PC-9 (cell line): ENCODE results near the gene EPB42.

ENCODE experiments used
- EZH2 ChIP-seq: fragments of 200-600 bp; sonication (generic); IDR thresholded peaks from 2 replicates; pipeline ENCODE4 v1.8.0; 2017; ENCODE audit warnings: antibody characterized with exemption, low read depth
- TF ChIP-seq, protein P1 (sequence below): fragments of 200-600 bp; sonication (generic); conservative IDR thresholded peaks from 2 replicates; pipeline ENCODE4 v1.6.1; 2017; ENCODE audit warnings: mixed run types, antibody characterized with exemption, mild to moderate bottlenecking, moderate library complexity

DNA sequence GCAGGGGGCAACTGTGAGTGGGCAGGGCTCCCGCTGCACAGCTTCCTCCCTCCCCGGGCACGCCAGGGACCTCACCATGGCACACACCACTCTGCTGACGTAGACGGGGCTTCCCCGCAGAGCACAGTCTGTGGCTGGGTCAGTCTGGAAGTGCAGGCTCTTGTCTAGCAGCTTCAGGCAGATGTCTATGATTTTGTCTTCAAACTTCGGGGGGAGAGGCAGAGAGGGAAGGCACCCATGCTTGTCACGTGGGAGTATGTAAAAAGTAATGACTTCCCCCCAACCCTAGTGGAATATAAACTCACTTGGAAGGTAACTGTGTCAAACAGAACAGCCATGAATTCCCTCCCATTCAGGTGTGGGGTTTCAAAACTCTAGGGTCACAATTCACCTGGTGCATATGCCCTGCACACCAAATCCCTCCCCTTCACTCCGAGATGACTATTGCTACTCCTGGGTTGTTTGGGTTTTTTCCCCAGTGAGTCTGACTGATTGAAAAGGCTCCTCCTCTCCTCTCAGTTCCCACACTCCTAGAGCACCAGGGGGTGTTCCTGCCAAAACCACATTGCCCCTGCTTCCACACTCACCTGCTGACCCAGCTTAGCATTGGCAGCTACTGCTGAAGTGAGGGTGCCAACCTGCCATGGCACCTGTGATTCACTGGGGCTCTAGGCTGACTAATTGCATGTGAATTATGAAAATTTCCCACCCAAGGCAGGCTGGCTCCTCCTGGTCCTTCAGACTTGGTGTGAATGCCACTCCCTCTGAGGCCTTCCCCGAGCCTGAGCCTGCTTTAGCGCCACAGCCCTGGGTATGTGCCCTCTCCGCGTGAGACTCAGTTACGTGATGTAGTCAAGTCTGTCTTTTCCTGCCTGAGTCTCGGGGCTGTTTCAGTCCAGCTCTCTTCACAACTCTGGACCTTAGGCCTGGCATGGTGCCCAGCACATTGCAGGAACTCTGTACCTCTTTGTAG, 32.9 kb upstream of the EPB42 start:
- TF ChIP-seq, protein P1, sequence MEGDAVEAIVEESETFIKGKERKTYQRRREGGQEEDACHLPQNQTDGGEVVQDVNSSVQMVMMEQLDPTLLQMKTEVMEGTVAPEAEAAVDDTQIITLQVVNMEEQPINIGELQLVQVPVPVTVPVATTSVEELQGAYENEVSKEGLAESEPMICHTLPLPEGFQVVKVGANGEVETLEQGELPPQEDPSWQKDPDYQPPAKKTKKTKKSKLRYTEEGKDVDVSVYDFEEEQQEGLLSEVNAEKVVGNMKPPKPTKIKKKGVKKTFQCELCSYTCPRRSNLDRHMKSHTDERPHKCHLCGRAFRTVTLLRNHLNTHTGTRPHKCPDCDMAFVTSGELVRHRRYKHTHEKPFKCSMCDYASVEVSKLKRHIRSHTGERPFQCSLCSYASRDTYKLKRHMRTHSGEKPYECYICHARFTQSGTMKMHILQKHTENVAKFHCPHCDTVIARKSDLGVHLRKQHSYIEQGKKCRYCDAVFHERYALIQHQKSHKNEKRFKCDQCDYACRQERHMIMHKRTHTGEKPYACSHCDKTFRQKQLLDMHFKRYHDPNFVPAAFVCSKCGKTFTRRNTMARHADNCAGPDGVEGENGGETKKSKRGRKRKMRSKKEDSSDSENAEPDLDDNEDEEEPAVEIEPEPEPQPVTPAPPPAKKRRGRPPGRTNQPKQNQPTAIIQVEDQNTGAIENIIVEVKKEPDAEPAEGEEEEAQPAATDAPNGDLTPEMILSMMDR, result no peak
- no peak for TF ChIP-seq EZH2
